Measurements from ENCODE around the gene LRRC10. TPM values are rescaled to one million over a fixed set of nuclear protein-coding genes. Genes with fewer than 3 reads are reported as not detected.

The LRRC10 gene
- polyA plus RNA-seq, 1 donor = not detected

DNA sequence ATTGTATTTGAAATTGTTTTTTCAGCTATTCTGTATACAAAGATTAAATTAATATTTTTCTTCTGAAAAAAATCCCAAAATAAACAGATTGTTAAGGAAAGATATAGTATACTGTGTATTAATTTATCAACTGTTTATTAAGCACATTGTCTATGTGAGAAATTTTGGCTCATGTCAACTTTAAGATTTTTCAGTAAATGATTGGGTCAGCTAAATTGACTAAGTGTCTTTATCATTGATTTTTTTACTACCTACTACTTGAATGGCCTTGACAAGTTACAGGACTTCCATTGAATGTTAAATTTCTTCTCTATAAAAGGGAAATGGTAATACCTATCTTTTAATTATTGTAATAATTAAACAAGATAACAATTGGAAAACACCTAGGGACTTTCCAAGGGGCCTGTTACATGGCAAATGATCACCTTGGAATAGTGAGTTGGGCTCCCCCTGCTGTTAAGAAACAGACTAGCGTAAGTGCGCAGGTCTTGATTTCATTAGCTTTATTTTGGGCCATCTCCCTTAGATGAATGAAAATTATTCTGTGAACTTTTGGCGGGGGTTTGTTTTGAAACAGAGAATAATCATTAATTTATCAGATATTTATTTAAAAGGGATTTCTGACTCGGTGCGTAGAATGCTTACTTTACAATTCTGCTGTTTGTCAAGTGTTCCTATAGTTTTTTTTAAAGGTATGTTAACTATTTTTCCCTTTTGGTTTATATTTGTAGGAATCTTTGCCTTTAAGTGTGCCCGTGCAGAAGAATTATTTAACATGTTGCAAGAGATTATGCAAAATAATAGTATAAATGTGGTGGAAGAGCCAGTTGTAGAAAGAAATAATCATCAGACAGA, 39.9 kb downstream of the LRRC10 start:
- peak; percentile 39 to 41 for DNase-seq
- H3K9me3 ChIP-seq (ENCODE audit: control insufficient read depth, low read depth, low read length) = no peaks in the 10 kb centered on the region
- H3K27ac ChIP-seq (ENCODE audit: low read length) = no peak overlapping the region
- H3K36me3 ChIP-seq (ENCODE audit: control insufficient read depth, insufficient read depth, low read length) = peaks cover 36% of the 10 kb centered on the region
- no peaks in the 10 kb centered on the region for H3K27me3 ChIP-seq (ENCODE audit: control insufficient read depth, insufficient read depth, low read length)
- WGBS (ENCODE audit: insufficient coverage, low lambda C conversion rate) = 51% methylated on average over 4 of the region's 6 CpGs
- no peaks in the 10 kb centered on the region for H3K4me1 ChIP-seq (ENCODE audit: control insufficient read depth, insufficient read depth, low read length)
- H3K4me3 ChIP-seq (ENCODE audit: low read length) = no peak overlapping the region

GRCh38 chr12:69570000-69570516, 40.6 kb downstream of the LRRC10 start:
- no peak for DNase-seq
- H3K4me1 ChIP-seq (ENCODE audit: control insufficient read depth, insufficient read depth, low read length) = no peaks in the 10 kb centered on the region
- no peaks in the 10 kb centered on the region for H3K27me3 ChIP-seq (ENCODE audit: control insufficient read depth, insufficient read depth, low read length)
- no peaks in the 10 kb centered on the region for H3K9me3 ChIP-seq (ENCODE audit: control insufficient read depth, low read depth, low read length)
- no peak overlapping the region for H3K4me3 ChIP-seq (ENCODE audit: low read length)
- WGBS (ENCODE audit: insufficient coverage, low lambda C conversion rate) = 83% methylated on average over 2 of the region's 10 CpGs
- no peak overlapping the region for H3K27ac ChIP-seq (ENCODE audit: low read length)
- H3K36me3 ChIP-seq (ENCODE audit: control insufficient read depth, insufficient read depth, low read length) = peaks cover 32% of the 10 kb centered on the region

GRCh38 chr12:69569236-69569635, 41.5 kb downstream of the LRRC10 start:
- WGBS (ENCODE audit: insufficient coverage, low lambda C conversion rate) = 87% methylated on average over 3 of the region's 4 CpGs

GRCh38 chr12:69566603-69567002, 44.1 kb downstream of the LRRC10 start:
- peaks cover 17% of the 10 kb centered on the region for H3K36me3 ChIP-seq (ENCODE audit: control insufficient read depth, insufficient read depth, low read length)
- WGBS (ENCODE audit: insufficient coverage, low lambda C conversion rate) = no CpG with 5 or more reads among the region's 3 CpGs

More at GRCh38 chr12:69569236-69569635, 41.5 kb downstream of the LRRC10 start:
- H3K4me1 ChIP-seq (ENCODE audit: control insufficient read depth, insufficient read depth, low read length) = no peaks in the 10 kb centered on the region
- peaks cover 26% of the 10 kb centered on the region for H3K36me3 ChIP-seq (ENCODE audit: control insufficient read depth, insufficient read depth, low read length)
- H3K9me3 ChIP-seq (ENCODE audit: control insufficient read depth, low read depth, low read length) = no peaks in the 10 kb centered on the region
- H3K27ac ChIP-seq (ENCODE audit: low read length) = no peak overlapping the region
- H3K27me3 ChIP-seq (ENCODE audit: control insufficient read depth, insufficient read depth, low read length) = no peaks in the 10 kb centered on the region
- no peak overlapping the region for H3K4me3 ChIP-seq (ENCODE audit: low read length)
- no peak for DNase-seq

GRCh38 chr12:69563166-69563762, 47.4 kb downstream of the LRRC10 start:
- peaks cover 10% of the 10 kb centered on the region for H3K36me3 ChIP-seq (ENCODE audit: control insufficient read depth, insufficient read depth, low read length)
- no peak for DNase-seq
- no peaks in the 10 kb centered on the region for H3K27me3 ChIP-seq (ENCODE audit: control insufficient read depth, insufficient read depth, low read length)
- no peaks in the 10 kb centered on the region for H3K4me1 ChIP-seq (ENCODE audit: control insufficient read depth, insufficient read depth, low read length)
- H3K27ac ChIP-seq (ENCODE audit: low read length) = no peak overlapping the region
- no peaks in the 10 kb centered on the region for H3K9me3 ChIP-seq (ENCODE audit: control insufficient read depth, low read depth, low read length)
- 100% methylated on average over 1 of the region's 2 CpGs for WGBS (ENCODE audit: insufficient coverage, low lambda C conversion rate)
- no peak overlapping the region for H3K4me3 ChIP-seq (ENCODE audit: low read length)

More at GRCh38 chr12:69566603-69567002, 44.1 kb downstream of the LRRC10 start:
- no peak for DNase-seq
- Histone ChIP-seq H3K27ac (ENCODE audit: low read length) (no peak overlapping the region), H3K27me3 (ENCODE audit: control insufficient read depth, insufficient read depth, low read length) (no peaks in the 10 kb centered on the region), H3K4me1 (ENCODE audit: control insufficient read depth, insufficient read depth, low read length) (no peaks in the 10 kb centered on the region), H3K4me3 (ENCODE audit: low read length) (no peak overlapping the region), H3K9me3 (ENCODE audit: control insufficient read depth, low read depth, low read length) (no peaks in the 10 kb centered on the region)

Other genes starting within 250 kb of the LRRC10 start
- 30.9 TPM for gene FRS2, start 140.5 kb downstream of the LRRC10 start, polyA plus RNA-seq
- gene CCT2, start 25.4 kb downstream of the LRRC10 start, polyA plus RNA-seq = 164 TPM
- gene BEST3, start 88.4 kb upstream of the LRRC10 start, polyA plus RNA-seq = 0.24 TPM
- gene RAB3IP, start 128.0 kb upstream of the LRRC10 start, polyA plus RNA-seq = 58.6 TPM
- 14.9 TPM for gene MYRFL, start 214.3 kb upstream of the LRRC10 start, polyA plus RNA-seq

Measured in large intestine (tissue), 3 donors.